Keratinocyte (primary cell): Measurements from ENCODE around the gene CCDC97. TPM values are rescaled to one million over a fixed set of nuclear protein-coding genes. Genes with fewer than 3 reads are reported as not detected.

ENCODE experiments used
- DNase-seq: peaks from one replicate; pipeline ENCODE4 v3.0.0-alpha.2; 2011; ENCODE audit warnings: low read depth, missing footprints, low spot score
- FAIRE-seq: peaks from 2 replicates; lab custom pipeline; 2011; peaks lifted over from hg19 to GRCh38; lab: Jason Lieb, UNC
- H2AFZ ChIP-seq: 2 replicates; pipeline ENCODE4 v1.6.0; 2012; ENCODE audit warnings: low read length, control low read depth, inconsistent platforms; ENCODE audit not compliant: control insufficient read depth
- H3K27ac ChIP-seq: 2 replicates; pipeline ENCODE4 v1.5.1; 2011; ENCODE audit warnings: low read length; ENCODE audit not compliant: control insufficient read depth, insufficient read depth
- H3K27me3 ChIP-seq: 3 replicates; pipeline ENCODE4 v1.6.0; 2011; ENCODE audit warnings: low read length; ENCODE audit not compliant: control insufficient read depth, insufficient read depth; ENCODE audit errors: extremely low read depth
- H3K36me3 ChIP-seq, 2 experiments: 2 replicates in 1 of 2; 3 replicates in 1 of 2; pipeline ENCODE4 v1.5.1; 2011; ENCODE audit warnings: low read length in 2 of 2, mild to moderate bottlenecking in 1 of 2; ENCODE audit not compliant: control insufficient read depth in 2 of 2, insufficient read depth in 2 of 2; ENCODE audit errors: extremely low read depth in 1 of 2
- H3K4me1 ChIP-seq: 3 replicates; pipeline ENCODE4 v1.5.1; 2011; ENCODE audit warnings: low read length; ENCODE audit not compliant: control insufficient read depth, insufficient read depth; ENCODE audit errors: extremely low read depth
- H3K4me2 ChIP-seq: 3 replicates; pipeline ENCODE4 v1.6.0; 2011; ENCODE audit warnings: low read depth, low read length; ENCODE audit not compliant: control insufficient read depth, insufficient read depth; ENCODE audit errors: extremely low read depth
- H3K4me3 ChIP-seq, 3 experiments: fragments of 200-600 bp in 1 of 3; sonication (generic) in 1 of 3; 2 replicates in 2 of 3; 3 replicates in 1 of 3; pipeline ENCODE4 v1.5.1; 2011 to 2016; ENCODE audit warnings: low read length in 3 of 3, mild to moderate bottlenecking in 3 of 3, control low read depth in 2 of 3, inconsistent platforms in 1 of 3, low read depth in 1 of 3, mixed read lengths in 1 of 3, mixed run types in 1 of 3, moderate library complexity in 1 of 3; ENCODE audit not compliant: control insufficient read depth in 2 of 3, insufficient read depth in 2 of 3; ENCODE audit errors: extremely low read depth in 1 of 3
- H3K79me2 ChIP-seq: 2 replicates; pipeline ENCODE4 v1.6.0; 2012; ENCODE audit warnings: low read length; ENCODE audit not compliant: control insufficient read depth, insufficient read depth
- H3K9ac ChIP-seq: 3 replicates; pipeline ENCODE4 v1.6.0; 2011; ENCODE audit warnings: low read length; ENCODE audit not compliant: control insufficient read depth, insufficient read depth; ENCODE audit errors: extremely low read depth
- H3K9me1 ChIP-seq: 3 replicates; pipeline ENCODE4 v1.6.0; 2011; ENCODE audit warnings: low read length; ENCODE audit not compliant: control insufficient read depth, insufficient read depth; ENCODE audit errors: extremely low read depth
- H3K9me3 ChIP-seq: 2 replicates; pipeline ENCODE4 v1.5.1; 2012; ENCODE audit warnings: low read depth, low read length; ENCODE audit not compliant: control insufficient read depth
- H4K20me1 ChIP-seq: 3 replicates; pipeline ENCODE4 v1.6.0; 2011; ENCODE audit warnings: low read length; ENCODE audit not compliant: control insufficient read depth, insufficient read depth; ENCODE audit errors: extremely low read depth
- CTCF ChIP-seq, 3 experiments: IDR thresholded peaks in 1 of 3; conservative IDR thresholded peaks in 1 of 3; optimal IDR thresholded peaks in 1 of 3; 2 replicates in 2 of 3; 3 replicates in 1 of 3; pipeline versions ENCODE3 to v1.5.1; 2011; ENCODE audit warnings: low read length in 3 of 3, mild to moderate bottlenecking in 3 of 3, moderate library complexity in 2 of 3, control low read depth in 1 of 3, inconsistent platforms in 1 of 3; ENCODE audit not compliant: insufficient read depth in 2 of 3; ENCODE audit errors: extremely low read depth in 1 of 3
- EZH2 ChIP-seq: IDR thresholded peaks from one replicate; pipeline ENCODE4 v1.6.1; 2012; ENCODE audit warnings: inconsistent platforms, mild to moderate bottlenecking, low read length, moderate library complexity
- dilution Hi-C: fragments of 300-500 bp; cut with MboI; formaldehyde crosslinking; loops from one replicate; pipeline ENCODE4 v1.7.0; 2020; ENCODE audit warnings: low sequenced_read_pairs; ENCODE audit not compliant: extremely low pct_ligation_motif_present
- polyA plus RNA-seq, 5 experiments: library from polyadenylated mRNA; depleted of rRNA in 3 of 5; stranded (reverse) in 3 of 5; stranded (forward) in 1 of 5; unstranded in 1 of 5; fragments of >200 nt; gene quantifications; 1 replicate in 1 of 5; 2 replicates in 3 of 5; 3 replicates in 1 of 5; pipeline versions ENCODE4 v1.2.1 to v1.2.3, GENCODE V29; 2011 to 2012; ENCODE audit warnings: missing spikeins in 2 of 5, low read depth in 1 of 5, low replicate concordance in 1 of 5

Gene CCDC97
- polyA plus RNA-seq, 1 donor (not counting 4 experiments of a cell fraction or from before 2014, with no cell fraction given) = 6.8 TPM

DNA sequence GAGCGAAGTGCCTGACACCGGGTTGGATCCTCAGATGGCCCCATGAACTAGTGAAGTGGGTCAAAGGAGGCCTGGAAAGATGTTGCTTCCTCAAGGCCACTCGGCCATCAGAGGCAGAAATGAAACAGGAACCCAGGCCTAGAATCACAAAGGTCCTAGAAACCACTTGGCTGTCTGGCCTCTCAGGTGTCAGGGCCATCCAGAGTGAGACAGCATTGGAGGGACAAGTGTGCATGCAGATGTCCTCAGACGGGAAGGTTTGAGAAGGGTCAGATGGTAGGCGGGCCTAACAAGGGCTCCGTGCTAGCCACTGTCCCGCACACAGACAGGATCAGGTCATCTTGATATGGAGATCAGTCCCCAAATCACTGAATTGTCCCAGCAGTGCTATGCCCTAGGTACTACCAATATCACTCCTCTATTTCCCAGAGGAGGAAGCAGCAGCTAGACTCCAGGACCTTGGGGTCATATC, 14.3 kb downstream of the CCDC97 start:
- DNase-seq (no peak), FAIRE-seq (no peak)
- Histone ChIP-seq H2AFZ (no peak overlapping the region), H3K79me2 (peaks cover 2% of the 10 kb centered on the region), H3K27ac (peak overlapping the region; percentile 27), H3K4me3 (no peak overlapping the region), H3K36me3 (peaks cover 13 to 16% of the 10 kb centered on the region in 2 experiments), H3K9me3 (no peaks in the 10 kb centered on the region), H3K4me1 (peaks cover 27% of the 10 kb centered on the region), H3K4me2 (no peak overlapping the region), H3K27me3 (no peaks in the 10 kb centered on the region), H4K20me1 (peaks cover 3% of the 10 kb centered on the region), H3K9me1 (no peaks in the 10 kb centered on the region), H3K9ac (no peak overlapping the region)
- dilution Hi-C loops = no loop called here
- TF ChIP-seq CTCF (optimal IDR thresholded peaks at IDR 0.05 in 1 of 3, IDR thresholded peaks at IDR 0.05 in 1 of 3, conservative IDR thresholded peaks at IDR 0.05 in 1 of 3; ENCODE audit: extremely low read depth in 1 of 3, insufficient read depth in 2 of 3, low read length in 3 of 3) = no peak
- no peak for TF ChIP-seq EZH2

GRCh38 chr19:41324921-41325639, 15.1 kb downstream of the CCDC97 start:
- Histone ChIP-seq H3K9ac (no peak overlapping the region), H4K20me1 (peaks cover 3% of the 10 kb centered on the region), H3K4me3 (no peak overlapping the region), H3K9me3 (no peaks in the 10 kb centered on the region), H3K4me1 (peaks cover 27% of the 10 kb centered on the region), H3K27me3 (no peaks in the 10 kb centered on the region), H3K79me2 (peaks cover 2% of the 10 kb centered on the region), H2AFZ (no peak overlapping the region), H3K4me2 (no peak overlapping the region), H3K9me1 (no peaks in the 10 kb centered on the region), H3K36me3 (peaks cover 8 to 15% of the 10 kb centered on the region in 2 experiments), H3K27ac (no peak overlapping the region)
- FAIRE-seq (no peak), DNase-seq (no peak)
- TF ChIP-seq EZH2 = no peak
- no peak for TF ChIP-seq CTCF (optimal IDR thresholded peaks at IDR 0.05 in 1 of 3, IDR thresholded peaks at IDR 0.05 in 1 of 3, conservative IDR thresholded peaks at IDR 0.05 in 1 of 3; ENCODE audit: extremely low read depth in 1 of 3, insufficient read depth in 2 of 3, low read length in 3 of 3)
- dilution Hi-C loops = no loop called here
